Activated T-cell treated with anti-CD3 and anti-CD28 coated beads, Interleukin-2, amount 50 U/mL, for 48 hours (primary cell): ENCODE measurements around the gene SLC26A4.

Source experiments
- DNase-seq, 2 experiments: peaks; one replicate each; pipeline ENCODE4 v3.0.0-alpha.2; 2020

Gene SLC26A4

GRCh38 chr7:107754642-107755041 lies 94.0 kb downstream of the SLC26A4 start:
- no peak for DNase-seq

DNA sequence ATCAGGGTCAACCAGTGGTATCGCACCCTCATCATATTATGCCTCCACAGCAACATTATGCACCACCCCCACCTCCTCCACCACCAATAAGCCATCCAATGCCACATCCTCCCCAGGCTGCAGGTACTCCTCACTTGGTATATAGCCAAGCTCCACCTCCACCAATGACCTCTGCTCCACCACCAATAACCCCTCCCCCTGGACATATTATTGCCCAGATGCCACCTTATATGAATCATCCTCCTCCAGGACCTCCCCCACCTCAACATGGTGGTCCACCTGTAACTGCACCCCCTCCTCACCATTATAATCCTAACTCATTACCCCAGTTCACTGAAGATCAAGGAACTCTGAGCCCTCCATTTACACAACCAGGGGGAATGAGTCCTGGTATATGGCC lies 98.0 kb downstream of the SLC26A4 start:
- no peak for DNase-seq

DNA sequence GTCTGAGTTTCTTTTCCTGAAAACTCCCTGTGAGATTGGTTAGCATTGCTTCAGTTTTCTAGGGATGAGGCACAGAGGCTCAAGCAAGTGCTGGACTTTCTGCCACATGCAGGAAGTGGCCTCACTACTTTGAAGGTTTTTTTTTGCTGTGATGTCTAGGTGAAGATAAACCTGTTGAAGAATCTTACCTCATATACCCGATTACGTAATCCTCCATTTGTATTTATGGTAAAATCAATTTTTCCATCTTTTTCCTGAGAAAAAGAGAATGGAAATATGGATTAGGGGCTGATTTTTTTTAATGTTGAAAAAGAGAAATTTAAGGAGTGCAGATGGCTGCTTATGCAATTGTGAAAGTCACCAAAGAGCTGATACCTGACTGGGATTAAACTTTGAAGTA lies 106.8 kb downstream of the SLC26A4 start:
- DNase-seq: no peak
